GM18870 (cell line): Measurements from ENCODE around the gene DNAH17.

ENCODE experiments used
- ATAC-seq: cut with Tn5 transposase; IDR thresholded peaks from one replicate; pipeline ENCODE4 v1.9.1; 2021; ENCODE audit warnings: moderate library complexity; ENCODE audit not compliant: unreplicated experiment

Gene DNAH17

DNA sequence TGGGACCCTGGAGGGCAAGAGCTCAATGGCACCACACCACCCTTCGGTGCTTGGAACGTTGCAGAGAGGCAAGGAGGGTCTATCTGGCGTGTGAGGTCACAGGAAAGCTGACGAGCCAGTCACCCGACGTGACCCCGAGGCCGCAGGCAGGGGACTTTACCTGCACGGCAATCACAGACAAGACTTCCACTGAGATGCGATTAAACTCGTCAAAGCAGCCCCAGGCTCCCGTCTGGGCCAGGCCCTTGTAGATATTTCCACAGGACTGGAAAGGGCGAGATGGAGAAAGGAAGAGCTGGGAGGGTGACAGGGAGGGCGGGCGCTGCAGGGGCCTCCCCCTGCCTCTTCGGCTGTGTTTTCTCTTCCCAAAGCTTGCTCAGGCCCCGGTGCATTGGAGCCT is 78.3 kb downstream of the DNAH17 start:
- ATAC-seq = no peak

DNA sequence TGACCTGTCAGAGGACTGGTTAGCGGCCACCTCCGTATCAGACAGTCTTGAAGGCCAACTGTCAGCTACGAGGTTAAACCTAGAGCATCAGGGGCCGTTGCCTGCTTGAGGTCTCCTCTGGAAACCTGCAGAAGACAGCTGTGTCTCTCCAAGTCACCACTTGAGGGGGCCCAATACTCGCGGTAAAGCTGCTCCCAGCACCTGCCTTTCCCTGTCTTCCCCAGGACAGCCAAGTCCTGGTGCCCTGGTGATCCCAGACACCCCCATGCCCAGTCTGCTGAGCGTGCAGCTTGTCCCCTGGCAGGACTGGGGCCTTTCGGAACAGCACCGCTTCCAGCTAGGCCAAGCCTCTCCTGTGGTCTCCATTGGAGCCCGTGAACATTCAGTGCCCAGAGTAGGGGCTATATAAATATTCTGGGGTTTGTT is 80.1 kb downstream of the DNAH17 start:
- ATAC-seq = no peak

DNA sequence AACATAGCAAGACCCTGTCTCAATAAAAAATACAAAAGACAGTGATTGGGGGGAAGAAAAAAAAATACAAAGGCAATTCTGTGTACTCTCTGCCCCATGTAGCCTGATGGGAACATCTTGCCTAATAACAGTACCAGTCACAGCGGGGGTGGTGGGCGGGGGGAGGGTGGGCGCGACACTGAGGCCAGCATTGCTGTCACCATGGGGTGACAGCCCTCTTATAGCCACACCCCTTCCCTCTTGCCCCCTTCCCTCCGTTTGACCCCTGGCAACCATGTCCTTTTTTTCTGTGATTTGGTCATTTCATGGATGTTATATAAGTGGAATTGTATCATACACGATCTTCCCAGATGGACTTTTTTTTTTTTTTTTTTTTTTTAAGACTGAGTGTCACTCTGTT is 80.9 kb downstream of the DNAH17 start:
- no peak for ATAC-seq

DNA sequence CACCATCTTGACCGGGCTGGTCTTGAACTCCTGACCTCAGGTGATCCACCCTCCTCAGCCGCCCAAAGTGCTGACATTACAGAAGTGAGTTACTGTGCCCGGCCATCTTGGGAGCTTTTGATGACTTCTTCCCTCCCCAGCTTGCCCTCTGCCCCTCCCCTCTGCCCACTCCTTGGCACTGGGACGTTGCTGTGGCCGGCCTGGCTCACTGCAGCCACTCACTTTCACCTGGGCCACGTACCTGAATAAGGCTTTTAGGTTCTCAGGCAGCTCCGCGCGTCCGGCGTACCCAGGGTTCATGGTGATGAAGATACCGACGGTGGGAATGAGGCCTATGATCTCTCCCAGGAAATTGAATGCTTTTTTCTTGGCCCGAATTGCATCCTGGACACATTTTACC is 81.6 kb downstream of the DNAH17 start:
- ATAC-seq = no peak

DNA sequence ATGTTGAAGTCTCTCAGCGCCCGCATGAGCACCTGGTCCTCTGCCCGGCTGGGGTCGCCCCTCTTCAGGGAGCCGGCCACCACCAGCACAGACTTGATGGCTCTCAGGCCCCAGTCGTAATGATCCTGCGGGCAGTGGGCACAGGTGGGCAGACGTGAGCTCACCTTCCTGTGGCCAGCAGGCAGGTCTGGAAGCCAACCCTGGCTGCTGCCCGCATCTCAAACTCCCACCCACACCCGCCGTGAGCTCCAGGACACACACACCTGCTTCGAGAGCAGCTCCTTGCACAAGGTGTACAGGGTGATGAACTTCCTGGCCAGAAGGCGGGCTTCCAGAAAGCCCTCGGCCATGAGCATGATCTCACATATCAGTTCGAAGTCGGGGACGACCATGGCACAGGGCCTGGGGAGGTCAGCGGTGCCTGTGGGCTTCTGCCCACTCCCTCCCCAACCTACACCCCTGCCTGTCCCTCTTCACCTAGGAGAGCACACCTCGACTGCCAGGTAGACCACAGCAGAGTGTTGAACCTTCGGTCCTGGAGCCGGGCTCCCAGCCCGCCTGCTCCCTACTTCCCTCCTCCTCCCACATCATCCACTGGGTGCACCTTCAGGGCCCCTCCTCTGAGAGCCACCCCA is 82.4 kb downstream of the DNAH17 start:
- ATAC-seq = no peak

DNA sequence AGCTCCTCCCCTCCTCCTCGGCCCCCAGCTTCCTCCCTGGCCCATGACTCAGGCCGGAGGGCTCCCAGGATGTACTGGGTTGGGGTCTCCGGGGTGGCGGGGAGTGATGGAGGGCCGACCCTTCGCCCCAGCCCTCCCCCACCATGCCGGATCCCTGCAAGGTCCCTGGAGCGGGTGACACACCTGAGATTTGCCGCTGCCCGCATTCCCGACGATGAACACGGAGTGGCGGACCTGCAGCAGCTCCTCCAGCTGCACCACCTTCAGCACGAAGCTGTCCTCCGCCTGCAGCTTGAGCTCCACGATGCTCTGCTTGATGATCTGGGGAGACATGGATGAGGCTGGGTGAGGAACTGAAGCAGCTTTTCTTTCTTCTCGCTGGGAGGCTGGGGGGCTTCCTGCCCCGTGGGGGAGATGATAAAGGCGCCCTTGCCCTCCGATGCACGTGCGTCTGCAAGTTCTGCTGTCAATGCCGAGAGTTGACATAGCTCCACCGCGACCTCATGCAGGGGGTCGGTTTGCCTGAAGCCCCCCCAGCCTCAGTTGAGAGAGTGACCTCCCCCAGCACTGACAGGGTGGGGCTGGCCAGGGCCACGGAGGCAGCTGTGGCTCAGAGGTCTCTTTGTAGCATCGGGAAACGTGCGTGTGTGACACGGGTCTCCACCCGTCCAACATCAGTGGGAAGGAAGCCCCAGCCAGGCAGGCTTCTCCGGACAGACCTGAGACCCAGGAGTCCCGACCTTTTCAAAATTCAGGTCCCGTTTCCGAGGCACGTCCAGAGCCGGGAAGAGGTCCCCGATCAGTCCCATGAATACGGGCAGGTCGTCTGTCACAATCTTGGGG is 83.1 kb downstream of the DNAH17 start:
- ATAC-seq = no peak

DNA sequence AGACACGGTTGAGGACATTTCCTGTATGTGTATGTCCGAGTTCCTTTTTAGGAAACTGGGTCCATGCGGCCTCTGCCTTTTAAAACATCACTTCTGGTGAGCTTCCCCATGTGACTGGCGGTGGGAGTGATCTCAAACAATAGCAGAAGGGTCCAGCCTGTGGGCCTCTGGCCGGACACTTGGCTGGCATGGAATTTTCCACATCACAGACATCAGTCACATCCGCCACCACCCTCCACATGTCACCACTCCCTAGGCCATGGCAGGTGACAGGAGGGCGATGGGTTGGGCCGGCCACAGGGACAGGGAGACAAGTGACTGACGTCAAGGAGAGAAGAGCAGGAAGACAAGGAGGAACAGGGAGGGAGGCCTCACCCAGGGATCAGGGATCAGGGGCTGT is 83.7 kb downstream of the DNAH17 start:
- ATAC-seq = no peak

DNA sequence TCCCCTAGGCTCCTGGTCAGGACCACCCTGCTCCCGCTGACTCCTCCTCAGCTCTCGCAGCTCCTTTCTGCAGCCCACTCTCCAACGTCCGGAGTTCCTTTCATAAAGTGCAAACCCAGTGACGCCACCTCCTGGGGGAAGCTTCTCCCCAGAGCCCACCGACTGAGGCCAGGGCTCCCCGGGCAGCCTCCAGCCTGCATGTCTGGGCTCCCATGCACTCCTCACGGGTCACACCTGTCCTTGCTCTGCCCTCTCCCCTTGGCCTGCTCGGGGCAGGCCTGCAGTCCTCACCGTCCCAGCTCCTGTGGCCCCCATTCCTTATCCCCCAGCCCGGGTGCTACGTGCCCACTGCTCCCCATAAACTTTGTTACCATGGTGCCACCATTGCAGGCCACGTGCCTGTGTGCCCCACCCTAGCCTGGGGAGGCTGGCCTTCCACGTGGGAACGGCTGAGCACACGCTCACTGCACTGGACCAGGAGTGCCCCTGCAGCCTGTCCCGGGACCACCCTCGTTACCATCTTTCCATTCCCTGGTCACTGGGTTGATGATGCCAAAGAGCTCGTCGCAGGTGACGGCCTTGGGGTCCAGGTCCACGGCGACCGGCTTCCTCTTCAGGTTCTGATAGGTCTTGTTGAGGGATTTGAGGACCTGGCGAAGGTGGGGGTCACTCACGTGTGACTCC is 84.9 kb downstream of the DNAH17 start:
- no peak for ATAC-seq

DNA sequence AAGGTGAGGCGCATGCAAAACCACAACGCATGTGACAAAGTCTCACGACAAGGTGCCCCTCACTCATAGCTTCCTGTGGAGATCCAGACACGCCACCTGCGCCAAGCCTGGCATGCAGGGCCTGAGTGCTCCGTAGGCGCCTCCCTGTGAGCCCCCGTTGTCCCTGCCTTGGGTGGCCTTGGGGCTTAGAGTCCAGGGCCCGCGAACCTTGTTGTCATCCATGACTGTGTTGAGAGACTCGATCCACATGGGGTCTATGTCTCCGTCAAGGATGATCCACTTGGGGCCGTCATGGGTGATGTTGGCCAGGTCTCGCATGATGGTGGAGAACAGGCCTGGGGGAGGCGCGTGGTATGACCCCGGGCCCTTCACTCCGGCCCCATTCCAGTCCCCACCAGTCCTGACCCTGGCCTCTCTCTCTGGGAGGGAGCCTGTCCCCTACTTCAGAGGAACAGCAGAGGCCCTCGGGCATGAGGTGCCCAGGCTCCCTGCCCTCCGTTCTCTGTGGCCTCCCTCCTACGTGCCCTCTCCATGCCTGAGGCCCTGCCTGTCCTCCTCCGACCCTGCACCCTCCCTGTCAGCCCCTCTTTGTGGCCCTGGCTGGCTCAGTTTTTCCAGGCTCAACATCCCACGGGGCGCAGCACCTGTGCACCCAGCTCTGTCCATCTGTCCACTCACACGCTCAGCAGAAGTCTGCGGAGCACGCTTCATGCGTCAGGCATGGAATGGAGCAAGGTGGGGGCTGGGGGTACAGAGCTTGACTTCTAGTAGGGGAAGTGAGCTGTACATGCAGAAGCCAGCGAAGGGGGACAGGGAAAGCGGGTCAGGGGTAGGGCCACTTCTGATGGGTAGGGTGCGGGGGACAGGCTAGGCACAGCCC is 85.7 kb downstream of the DNAH17 start:
- ATAC-seq = no peak

DNA sequence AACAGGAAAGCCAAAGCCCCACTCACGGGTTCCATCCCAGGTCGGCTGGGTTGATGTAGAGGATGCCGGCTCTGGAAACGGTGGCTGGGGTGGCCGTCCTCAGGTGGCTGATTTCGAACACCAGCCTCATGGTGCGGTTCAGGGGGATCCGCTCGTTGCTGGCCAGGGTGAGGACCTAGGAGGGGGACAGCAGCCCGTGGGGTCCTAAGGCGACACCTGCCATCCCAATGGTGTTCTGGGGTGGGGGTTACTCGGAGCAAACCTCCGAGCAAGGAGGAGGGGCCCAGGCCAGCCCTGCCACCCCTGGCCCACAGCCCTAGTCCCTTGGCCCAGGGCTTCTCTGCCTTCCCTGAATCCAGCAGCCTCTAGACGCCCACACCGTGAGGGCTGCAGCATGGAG is 86.5 kb downstream of the DNAH17 start:
- no peak for ATAC-seq

DNA sequence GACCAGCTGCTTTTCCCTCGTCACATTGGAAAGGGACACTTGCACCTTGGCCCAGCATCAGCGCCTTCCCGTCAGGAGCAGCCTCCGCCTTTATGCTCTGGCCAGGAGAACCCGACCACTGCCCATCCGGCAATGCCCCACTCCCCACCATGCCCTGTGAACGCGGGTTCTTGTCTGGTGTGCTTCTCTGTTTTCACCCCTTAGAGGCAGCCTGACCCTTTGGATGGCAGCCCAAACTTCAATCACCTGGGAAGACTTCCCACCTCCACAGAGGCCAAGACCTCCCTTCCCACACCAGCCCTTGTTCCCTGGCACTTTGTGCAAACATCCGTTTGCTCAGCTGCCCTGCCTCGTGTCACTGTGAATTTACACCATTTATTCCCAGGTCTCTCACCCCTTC is 87.0 kb downstream of the DNAH17 start:
- ATAC-seq = no peak

DNA sequence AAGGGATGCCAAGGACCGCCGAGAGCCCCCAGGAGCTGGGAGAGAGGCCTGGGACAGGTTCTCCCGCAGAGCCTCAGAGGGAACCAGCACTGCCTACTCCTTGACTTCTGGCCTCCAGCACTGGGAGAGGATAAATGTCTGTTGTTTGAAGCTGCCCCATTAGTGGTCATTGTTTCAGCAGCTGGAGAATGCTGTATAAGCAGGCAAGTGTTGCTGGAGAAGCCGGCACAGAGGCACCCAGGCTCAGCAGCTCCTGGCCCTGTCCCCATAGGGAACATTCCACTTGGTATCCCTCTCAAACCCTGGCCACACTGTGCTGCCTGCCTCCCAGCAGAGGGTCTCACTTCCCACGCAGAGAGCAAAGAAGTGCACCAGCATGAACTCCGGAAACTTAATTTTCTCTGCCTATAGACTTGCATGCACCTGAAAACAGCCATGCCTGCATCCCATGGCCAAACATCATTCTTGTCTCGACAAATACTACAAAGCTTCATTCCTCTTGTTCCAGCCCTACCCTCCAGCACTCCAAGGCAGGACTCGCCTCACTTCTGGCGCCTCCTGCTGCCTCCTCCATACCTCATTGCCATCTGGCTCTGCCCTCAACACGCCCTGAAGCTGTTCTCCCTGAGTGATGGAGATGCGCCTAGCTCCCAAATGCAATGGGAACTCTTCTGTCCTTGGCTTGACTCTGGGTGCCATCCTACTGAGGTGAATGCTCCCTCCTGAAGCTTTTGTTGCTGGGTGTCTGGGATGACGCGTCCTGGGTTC is 88.1 kb downstream of the DNAH17 start:
- ATAC-seq = no peak

DNA sequence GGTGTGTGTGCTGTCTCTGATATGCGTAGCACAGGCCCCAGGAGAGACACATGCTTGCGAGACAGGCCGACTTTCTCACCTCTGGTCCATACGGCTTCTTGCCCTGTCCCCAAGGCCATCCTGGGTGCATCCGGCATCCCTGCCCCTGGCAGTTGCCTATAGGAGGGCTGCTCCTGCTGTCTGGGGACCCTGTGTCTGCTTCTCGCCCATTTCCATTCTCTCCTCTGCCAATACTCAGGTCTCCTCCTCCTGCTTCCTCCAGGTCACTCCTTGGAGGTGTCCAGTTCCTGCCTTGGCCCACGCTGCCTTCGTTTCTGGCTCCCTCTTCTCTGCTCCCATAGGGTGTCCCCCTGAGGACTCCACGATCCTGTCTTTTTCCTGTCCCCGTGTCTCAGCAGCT is 89.0 kb downstream of the DNAH17 start:
- ATAC-seq = no peak

DNA sequence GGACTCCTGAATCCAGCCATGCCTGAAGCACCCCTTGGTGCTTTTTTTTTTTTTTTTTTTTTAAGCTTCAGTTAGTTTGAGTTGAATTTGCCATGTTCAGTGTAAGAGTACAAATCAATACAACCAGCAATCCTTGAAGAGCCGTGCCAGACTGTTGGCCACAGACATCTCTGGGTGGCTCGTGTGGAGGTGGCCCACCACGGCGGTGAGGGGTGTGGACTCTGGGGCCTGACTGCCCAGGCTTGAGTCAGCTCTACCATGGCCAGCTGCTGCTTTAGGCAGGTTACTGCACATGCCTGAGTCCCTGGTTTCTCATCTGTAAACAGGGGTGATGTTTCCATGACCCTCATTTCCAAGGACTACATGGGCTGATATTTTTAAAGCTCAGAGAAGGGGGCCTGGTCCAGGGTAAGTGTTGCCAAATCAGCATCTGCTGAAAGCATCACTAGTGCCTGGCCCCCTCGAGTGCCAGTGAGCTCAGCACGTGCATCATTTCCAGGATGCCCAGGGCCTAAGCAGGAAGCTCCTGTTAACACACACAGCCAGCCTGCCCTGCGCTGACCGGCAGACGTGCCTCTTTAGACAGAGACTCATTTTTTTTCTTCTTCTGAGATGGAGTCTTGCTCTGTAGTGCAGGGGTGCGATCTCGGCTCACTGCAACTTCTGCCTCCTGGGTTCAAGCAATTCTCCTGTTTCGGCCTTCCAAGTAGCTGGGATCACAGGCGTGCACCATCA is 90.1 kb downstream of the DNAH17 start:
- no peak for ATAC-seq

DNA sequence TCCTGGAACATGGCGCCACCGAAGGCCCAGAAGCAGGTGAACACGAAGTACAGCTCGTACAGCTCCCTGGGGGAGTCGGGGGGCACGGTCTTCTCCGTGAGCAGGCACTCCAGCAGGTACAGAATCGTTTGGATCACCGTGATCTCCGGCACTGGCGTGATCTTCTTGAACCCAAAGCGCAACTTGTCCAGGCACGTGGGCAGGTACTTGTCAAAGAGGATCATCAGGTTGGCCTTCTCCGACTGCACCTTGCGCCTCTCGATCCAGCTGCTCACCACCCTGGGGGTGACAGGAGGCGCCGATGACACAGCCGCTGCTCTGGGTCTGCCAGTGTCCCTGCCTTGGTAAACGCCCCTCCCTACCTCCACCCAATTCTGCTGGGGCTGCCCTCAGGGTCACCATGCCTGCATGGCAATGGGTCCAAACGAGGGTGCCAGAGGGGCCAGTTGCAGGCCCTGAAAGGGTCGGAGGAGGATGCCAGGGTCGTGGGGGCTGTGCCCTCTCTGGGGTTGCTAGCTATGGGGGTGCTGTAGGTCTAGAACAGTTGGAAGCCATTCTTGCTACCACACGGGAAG is 90.9 kb downstream of the DNAH17 start:
- ATAC-seq = no peak

DNA sequence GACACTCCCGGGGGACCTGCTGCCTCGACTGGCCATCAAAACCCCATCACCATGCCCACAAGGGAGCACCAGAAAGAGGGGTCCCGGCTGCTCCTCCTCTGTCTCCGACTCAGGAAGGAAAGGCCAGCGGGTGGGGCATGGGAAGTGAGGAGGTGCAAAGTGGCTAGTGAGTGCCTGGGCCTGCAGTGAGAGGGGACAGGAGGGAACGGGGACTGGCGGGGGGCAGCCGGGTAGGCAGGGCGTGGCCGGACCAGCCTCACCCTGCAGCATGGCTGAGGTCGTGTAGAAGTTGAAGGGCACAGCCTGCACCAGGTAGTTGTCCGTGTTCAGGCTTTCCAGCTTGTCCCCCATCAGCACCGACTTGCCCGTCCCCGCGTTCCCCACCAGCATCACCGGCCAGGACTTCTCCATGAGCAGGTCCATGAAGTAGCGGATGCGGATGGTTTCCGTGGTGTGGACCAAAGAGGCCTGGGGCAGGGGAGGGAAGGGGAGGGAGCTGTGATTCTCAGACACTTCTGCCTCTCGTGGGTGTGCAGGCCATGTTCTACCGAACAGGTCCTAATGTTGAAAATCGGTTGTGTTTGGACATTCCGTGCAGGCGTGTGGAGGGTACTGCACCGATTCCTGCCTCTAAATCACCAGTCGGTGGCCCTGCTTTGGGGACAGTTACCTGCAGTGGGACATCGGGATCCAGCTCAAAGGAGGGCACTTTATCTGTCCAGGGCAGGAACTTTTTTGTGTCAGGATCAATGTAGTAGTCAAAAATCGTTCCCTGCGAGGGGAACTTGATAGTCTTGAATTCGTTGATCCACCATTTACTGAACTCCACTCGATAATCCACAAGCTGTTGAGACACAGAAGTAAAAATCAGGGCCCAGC is 91.7 kb downstream of the DNAH17 start:
- ATAC-seq = no peak

DNA sequence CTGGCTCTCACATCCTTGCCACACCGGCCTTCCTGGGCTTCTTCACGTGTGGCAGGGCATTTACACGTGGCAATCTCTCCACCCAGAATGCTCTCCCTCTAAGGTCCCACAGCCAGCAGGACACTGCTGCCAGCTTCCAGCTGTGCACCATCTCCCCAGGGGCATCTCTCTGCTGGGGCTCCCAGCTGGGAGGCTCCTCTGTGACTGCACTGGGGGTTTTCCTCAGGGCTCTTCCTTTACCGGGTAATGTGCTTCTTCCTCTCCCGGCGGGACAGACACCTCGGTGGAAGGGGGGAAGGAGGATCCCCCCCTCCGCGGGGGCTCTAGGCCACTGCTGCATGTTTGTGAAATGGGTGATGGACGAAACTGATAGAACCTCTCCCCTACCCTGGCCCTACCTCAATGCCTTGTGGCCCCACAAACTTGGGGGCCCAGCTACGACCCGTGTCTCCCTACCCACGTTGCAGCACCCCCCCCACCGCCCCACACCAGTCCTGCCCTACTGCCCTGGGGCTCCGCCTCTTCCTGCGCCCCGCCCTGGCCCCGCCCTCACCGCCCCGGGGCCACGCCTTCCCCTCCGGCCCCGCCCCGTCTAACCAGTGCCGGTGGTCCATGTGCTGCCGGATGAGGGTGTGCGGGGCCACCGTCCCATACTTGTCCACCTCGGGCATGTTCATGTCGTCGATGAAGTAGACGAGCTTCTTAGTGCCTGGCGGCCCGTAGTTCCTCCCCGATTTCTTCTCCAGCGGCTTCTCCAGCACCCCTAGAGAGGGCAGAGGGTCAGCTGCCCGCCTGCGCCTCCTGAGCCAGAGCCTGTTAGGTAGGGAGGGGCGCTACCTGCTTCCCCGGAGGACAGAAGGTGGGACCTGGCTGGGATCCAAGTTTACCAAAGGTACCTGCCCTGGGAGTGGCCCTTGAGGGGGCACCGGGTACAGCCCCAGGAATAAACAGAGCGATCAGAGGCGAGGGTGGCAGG is 92.6 kb downstream of the DNAH17 start:
- ATAC-seq = no peak
